ENCODE results near the gene TEC. TPM values are rescaled to one million over a fixed set of nuclear protein-coding genes. Genes with fewer than 3 reads are reported as not detected.
A peak's percentile ranks its signal among the peaks of the same experiment; 100 is the strongest.

Gene TEC
- total and polyA plus RNA-seq, 4 experiments from 2014 or later, result 0.87 to 4.2 (median 2.3) TPM

- Mint-ChIP-seq H3K4me3 (peak overlapping the region; percentile 71 to 95 (median 84)), H3K27ac (peak overlapping the region; percentile 78 to 96 (median 94)), H3K9me3 (peaks cover 0 to 2% (median 0%) of the 10 kb centered on the region in 8 donors), H3K36me3 (peaks cover 15 to 29% of the 10 kb centered on the region in 2 donors), H3K4me1 (peaks cover 65 to 98% (median 83%) of the 10 kb centered on the region in 4 donors), H3K27me3 (no peaks in the 10 kb centered on the region)
- CTCF ChIA-PET (ENCODE audit: partially characterized antibody), result interaction anchor here (0.7 to 11.8 kb wide), 21 partner anchors 10 to 285 kb away, joined by 3 to 313 read pairs (median 4); partner anchors contain the start of gene TXK
- Histone ChIP-seq H3K27me3 (ENCODE audit: insufficient read depth, low read length) (no peaks in the 10 kb centered on the region), H3K36me3 (ENCODE audit: insufficient read depth, low read length) (no peaks in the 10 kb centered on the region), H3K4me3 (ENCODE audit: low read length in 2 of 2) (peak overlapping the region; percentile 0 to 41), H3K4me1 (ENCODE audit: insufficient read depth, low read length) (peaks cover 89% of the 10 kb centered on the region), H3K9me3 (ENCODE audit: control insufficient read depth in 1 of 2, low read length in 2 of 2) (no peaks in the 10 kb centered on the region), H3K27ac (ENCODE audit: low read depth, low read length) (peak overlapping the region; percentile 46)
- POLR2A ChIA-PET (ENCODE audit: partially characterized antibody), result interaction anchor here (0.8 to 6.5 kb wide), 5 partner anchors 10 to 664 kb away, joined by 3 to 145 read pairs (median 3); partner anchors contain the start of genes COMMD8 and SLAIN2
- peak; percentile 61 to 72 (median 69) for DNase-seq
- intact Hi-C loops (cut with micrococcal nuclease), result loop anchor here (1.0 to 5.0 kb wide), 3 partner anchors 13 to 144 kb away; no protein-coding TSS in a partner anchor
Measured at GRCh38 chr4:48127682-48128404, 141.8 kb downstream of the TEC start.

- ChIA-PET POLR2A (ENCODE audit: partially characterized antibody) (interaction anchor here (1.0 to 6.5 kb wide), 2 partner anchors 11 to 214 kb away, joined by 3 to 145 read pairs; partner anchors contain the start of gene SLAIN2), CTCF (ENCODE audit: partially characterized antibody) (interaction anchor here (0.9 to 11.8 kb wide), 18 partner anchors 9 to 164 kb away, joined by 3 to 313 read pairs (median 4); partner anchors contain the start of gene TXK)
- Histone ChIP-seq H3K27ac (ENCODE audit: low read depth, low read length) (peak overlapping the region; percentile 46), H3K27me3 (ENCODE audit: insufficient read depth, low read length) (no peaks in the 10 kb centered on the region), H3K9me3 (ENCODE audit: control insufficient read depth in 1 of 2, low read length in 2 of 2) (no peaks in the 10 kb centered on the region), H3K4me1 (ENCODE audit: insufficient read depth, low read length) (peaks cover 95% of the 10 kb centered on the region), H3K4me3 (ENCODE audit: low read length in 2 of 2) (peak overlapping the region in 1 of 2 donors; percentile 41), H3K36me3 (ENCODE audit: insufficient read depth, low read length) (no peaks in the 10 kb centered on the region)
- Mint-ChIP-seq H3K9me3 (peaks cover 0 to 2% (median 0%) of the 10 kb centered on the region in 8 donors), H3K27me3 (no peaks in the 10 kb centered on the region), H3K36me3 (peaks cover 15 to 29% of the 10 kb centered on the region in 2 donors), H3K27ac (peak overlapping the region; percentile 78 to 96 (median 94)), H3K4me1 (peaks cover 65 to 93% (median 83%) of the 10 kb centered on the region in 4 donors), H3K4me3 (peak overlapping the region in 7 of 8 donors; percentile 71 to 95 (median 85))
- intact Hi-C loops (cut with micrococcal nuclease), result loop anchor here (1.0 to 5.0 kb wide), 3 partner anchors 14 to 145 kb away; no protein-coding TSS in a partner anchor
- no peak for DNase-seq
Measured at GRCh38 chr4:48127231-48127630, 142.4 kb downstream of the TEC start.

DNA sequence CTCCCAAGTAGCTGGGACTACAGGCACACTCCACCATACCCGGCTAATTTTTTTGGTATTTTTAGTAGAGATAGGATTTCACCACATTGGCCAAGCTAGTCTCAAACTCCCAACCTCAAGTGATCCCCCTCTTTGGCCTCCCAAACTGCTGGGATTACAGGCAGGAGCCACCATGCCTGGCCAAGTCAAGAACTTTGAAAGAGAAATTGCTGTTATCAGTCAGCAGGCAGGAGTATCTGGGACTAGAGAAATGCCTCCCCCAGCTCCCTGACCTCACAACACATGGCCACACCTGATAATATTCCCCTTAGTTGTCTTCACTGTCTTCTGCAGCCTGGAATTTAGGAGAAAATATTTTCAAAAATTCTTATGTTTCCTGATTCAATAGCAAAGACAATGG, 143.0 kb downstream of the TEC start:
- intact Hi-C loops (cut with micrococcal nuclease), result loop anchor here (1.0 to 5.0 kb wide), 3 partner anchors 14 to 146 kb away; no protein-coding TSS in a partner anchor
- Histone ChIP-seq H3K27ac (ENCODE audit: low read depth, low read length) (no peak overlapping the region), H3K4me1 (ENCODE audit: insufficient read depth, low read length) (peaks cover 98% of the 10 kb centered on the region), H3K36me3 (ENCODE audit: insufficient read depth, low read length) (no peaks in the 10 kb centered on the region), H3K27me3 (ENCODE audit: insufficient read depth, low read length) (no peaks in the 10 kb centered on the region), H3K4me3 (ENCODE audit: low read length in 2 of 2) (no peak overlapping the region), H3K9me3 (ENCODE audit: control insufficient read depth in 1 of 2, low read length in 2 of 2) (no peaks in the 10 kb centered on the region)
- Mint-ChIP-seq H3K27me3 (no peaks in the 10 kb centered on the region), H3K27ac (peak overlapping the region; percentile 78 to 96 (median 94)), H3K4me3 (peak overlapping the region in 4 of 8 donors; percentile 10 to 95 (median 88)), H3K36me3 (peaks cover 12 to 27% of the 10 kb centered on the region in 2 donors), H3K9me3 (peaks cover 0 to 2% (median 0%) of the 10 kb centered on the region in 8 donors), H3K4me1 (peaks cover 64 to 86% (median 80%) of the 10 kb centered on the region in 4 donors)
- ChIA-PET CTCF (ENCODE audit: partially characterized antibody) (interaction anchor here (0.9 to 11.8 kb wide), 13 partner anchors 9 to 165 kb away, joined by 3 to 313 read pairs (median 12); partner anchors contain the start of gene TXK), POLR2A (ENCODE audit: partially characterized antibody) (interaction anchor here (1.0 to 6.5 kb wide), 2 partner anchors 12 to 215 kb away, joined by 3 to 145 read pairs; partner anchors contain the start of gene SLAIN2)
- no peak for DNase-seq

DNA sequence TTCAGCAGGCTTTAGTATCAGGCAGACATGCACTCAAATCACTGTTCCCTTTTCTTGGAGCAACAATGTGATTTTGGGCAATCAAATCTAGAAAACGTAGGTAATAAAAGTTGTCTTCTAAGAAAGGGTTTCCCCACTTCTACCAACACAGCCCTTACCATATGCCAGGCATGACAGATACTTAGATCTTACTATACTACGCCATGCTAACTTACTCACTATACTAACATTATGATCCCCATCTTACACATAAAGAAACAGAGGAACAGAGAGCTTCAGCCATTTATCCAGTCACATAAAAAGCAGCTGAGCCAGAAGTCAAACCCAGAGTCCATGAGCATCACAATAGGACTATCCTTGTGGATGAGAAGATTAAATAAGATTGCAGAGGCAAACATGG, 144.8 kb downstream of the TEC start:
- H3K4me1 Mint-ChIP-seq, result peaks cover 51 to 70% (median 64%) of the 10 kb centered on the region in 4 donors
- no peaks in the 10 kb centered on the region for H3K27me3 ChIP-seq (ENCODE audit: insufficient read depth, low read length)
- H3K4me3 ChIP-seq (ENCODE audit: low read length in 2 of 2), result no peak overlapping the region
- DNase-seq, result no peak
- peak overlapping the region in 5 of 8 donors; percentile 11 to 31 (median 30) for H3K4me3 Mint-ChIP-seq
- H3K27ac ChIP-seq (ENCODE audit: low read depth, low read length), result no peak overlapping the region
- no peaks in the 10 kb centered on the region for H3K27me3 Mint-ChIP-seq
- POLR2A ChIA-PET (ENCODE audit: partially characterized antibody), result interaction anchor here (3.0 kb wide), 1 partner anchor 14 kb away, joined by 12 read pairs; no protein-coding TSS in a partner anchor
- intact Hi-C loops (cut with micrococcal nuclease), result loop anchor here (5.0 kb wide), 1 partner anchor 147 kb away; no protein-coding TSS in a partner anchor
- peaks cover 8 to 18% of the 10 kb centered on the region in 2 donors for H3K36me3 Mint-ChIP-seq
- no peaks in the 10 kb centered on the region for H3K36me3 ChIP-seq (ENCODE audit: insufficient read depth, low read length)
- no peaks in the 10 kb centered on the region for H3K9me3 ChIP-seq (ENCODE audit: control insufficient read depth in 1 of 2, low read length in 2 of 2)
- no peaks in the 10 kb centered on the region for H3K9me3 Mint-ChIP-seq
- CTCF ChIA-PET (ENCODE audit: partially characterized antibody), result interaction anchor here (1.2 to 11.8 kb wide), 3 partner anchors 11 to 15 kb away, joined by 3 to 313 read pairs (median 22); partner anchors contain the start of gene TXK
- peaks cover 88% of the 10 kb centered on the region for H3K4me1 ChIP-seq (ENCODE audit: insufficient read depth, low read length)
- H3K27ac Mint-ChIP-seq, result peak overlapping the region in 6 of 7 donors; percentile 9 to 87 (median 72)

DNA sequence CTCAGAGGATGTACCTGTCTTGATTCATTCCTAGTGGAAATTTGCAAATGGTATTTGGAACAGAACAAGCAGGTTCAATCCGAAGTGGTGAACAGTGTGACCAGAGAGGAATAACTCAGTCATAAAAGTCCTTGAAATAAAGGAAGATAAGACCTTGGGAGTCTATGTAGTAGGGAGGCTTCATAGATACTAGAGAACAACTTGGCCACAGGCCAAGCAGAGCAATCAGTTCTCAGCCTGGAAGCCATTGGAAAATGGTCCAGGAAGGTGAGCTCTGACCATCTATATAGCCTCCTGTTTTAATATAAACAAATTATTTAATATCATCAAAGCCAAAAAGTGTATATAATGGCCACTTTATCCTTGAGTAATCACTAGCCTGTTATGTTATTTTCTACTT, 146.9 kb downstream of the TEC start:
- intact Hi-C loops (cut with micrococcal nuclease), result no loop called here
- Mint-ChIP-seq H3K9me3 (no peaks in the 10 kb centered on the region), H3K4me1 (peaks cover 56 to 70% (median 66%) of the 10 kb centered on the region in 4 donors), H3K27me3 (no peaks in the 10 kb centered on the region), H3K4me3 (no peak overlapping the region), H3K27ac (no peak overlapping the region), H3K36me3 (peaks cover 9 to 19% of the 10 kb centered on the region in 2 donors)
- Histone ChIP-seq H3K36me3 (ENCODE audit: insufficient read depth, low read length) (no peaks in the 10 kb centered on the region), H3K27me3 (ENCODE audit: insufficient read depth, low read length) (no peaks in the 10 kb centered on the region), H3K9me3 (ENCODE audit: control insufficient read depth in 1 of 2, low read length in 2 of 2) (no peaks in the 10 kb centered on the region), H3K4me1 (ENCODE audit: insufficient read depth, low read length) (peaks cover 90% of the 10 kb centered on the region), H3K27ac (ENCODE audit: low read depth, low read length) (no peak overlapping the region), H3K4me3 (ENCODE audit: low read length in 2 of 2) (no peak overlapping the region)
- no peak for DNase-seq
- CTCF ChIA-PET (ENCODE audit: partially characterized antibody), result interaction anchor here (0.8 to 11.8 kb wide), 4 partner anchors 9 to 16 kb away, joined by 3 to 313 read pairs (median 14); partner anchors contain the start of gene TXK
- POLR2A ChIA-PET (ENCODE audit: partially characterized antibody), result interaction anchor here (1.3 to 3.0 kb wide), 2 partner anchors 11 to 16 kb away, joined by 4 to 12 read pairs; partner anchors contain the start of gene TXK

- intact Hi-C loops (cut with micrococcal nuclease), result no loop called here
- Histone ChIP-seq H3K4me1 (ENCODE audit: insufficient read depth, low read length) (peaks cover 89% of the 10 kb centered on the region), H3K4me3 (ENCODE audit: low read length in 2 of 2) (no peak overlapping the region), H3K9me3 (ENCODE audit: control insufficient read depth in 1 of 2, low read length in 2 of 2) (no peaks in the 10 kb centered on the region), H3K27ac (ENCODE audit: low read depth, low read length) (no peak overlapping the region), H3K27me3 (ENCODE audit: insufficient read depth, low read length) (no peaks in the 10 kb centered on the region), H3K36me3 (ENCODE audit: insufficient read depth, low read length) (no peaks in the 10 kb centered on the region)
- no peaks in the 10 kb centered on the region for H3K9me3 Mint-ChIP-seq
- POLR2A ChIA-PET (ENCODE audit: partially characterized antibody), result no interaction called here
- peaks cover 5 to 23% of the 10 kb centered on the region in 2 donors for H3K36me3 Mint-ChIP-seq
- peaks cover 60 to 69% (median 64%) of the 10 kb centered on the region in 4 donors for H3K4me1 Mint-ChIP-seq
- no peak overlapping the region for H3K27ac Mint-ChIP-seq
- no peak for DNase-seq
- CTCF ChIA-PET (ENCODE audit: partially characterized antibody), result interaction anchor here (1.4 kb wide), 1 partner anchor 30 kb away, joined by 4 read pairs; no protein-coding TSS in a partner anchor
- no peaks in the 10 kb centered on the region for H3K27me3 Mint-ChIP-seq
- H3K4me3 Mint-ChIP-seq, result no peak overlapping the region
Measured at GRCh38 chr4:48121180-48121579, 148.5 kb downstream of the TEC start.

Measured in CD4-positive, alpha-beta memory T cell (primary cell).